HG03159 (cell line): Measurements from ENCODE around the gene DENND1B.

Source experiments
- ATAC-seq: cut with Tn5 transposase; IDR thresholded peaks from one replicate; pipeline ENCODE4 v1.9.1; 2021; ENCODE audit warnings: mild to moderate bottlenecking, moderate library complexity; ENCODE audit not compliant: unreplicated experiment

The DENND1B gene

DNA sequence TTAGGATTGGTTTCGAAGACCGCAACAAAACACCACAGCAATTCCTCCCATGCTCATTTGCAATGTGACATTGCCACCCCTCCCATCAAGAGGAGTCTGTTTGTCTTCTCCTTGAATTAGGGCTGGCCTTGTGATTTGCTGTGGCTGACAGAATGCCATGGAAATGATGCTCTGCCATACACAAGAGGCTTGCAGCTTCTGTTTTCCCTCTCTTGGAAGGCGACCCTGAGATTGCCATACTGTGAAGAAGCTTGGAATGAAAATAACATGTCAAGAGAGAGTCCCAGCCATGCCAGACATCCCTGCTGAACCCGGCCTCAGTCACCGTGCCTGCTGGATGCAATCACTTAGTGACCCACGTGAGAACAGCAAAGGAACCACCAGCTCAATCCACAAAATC lies 294.8 kb downstream of the DENND1B start:
- ATAC-seq: no peak

DNA sequence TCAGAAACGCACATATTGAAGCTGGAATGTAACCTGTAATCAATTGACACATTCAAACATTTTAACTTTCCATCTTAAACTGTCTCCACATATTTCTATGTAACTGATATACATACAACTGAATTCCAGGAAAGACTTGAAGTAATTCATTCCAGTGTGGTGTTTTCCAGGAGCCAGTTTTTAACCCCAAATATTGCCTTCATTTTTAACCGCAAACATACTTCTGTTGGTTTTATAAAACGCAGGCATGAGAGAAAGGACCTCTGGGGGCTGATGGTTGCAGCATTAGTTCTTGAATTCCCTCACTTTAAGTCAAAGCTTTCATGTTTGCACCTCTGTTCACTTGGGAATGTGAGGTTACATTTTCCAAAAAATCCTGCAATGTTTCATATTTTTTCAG lies 303.1 kb downstream of the DENND1B start:
- ATAC-seq: no peak

DNA sequence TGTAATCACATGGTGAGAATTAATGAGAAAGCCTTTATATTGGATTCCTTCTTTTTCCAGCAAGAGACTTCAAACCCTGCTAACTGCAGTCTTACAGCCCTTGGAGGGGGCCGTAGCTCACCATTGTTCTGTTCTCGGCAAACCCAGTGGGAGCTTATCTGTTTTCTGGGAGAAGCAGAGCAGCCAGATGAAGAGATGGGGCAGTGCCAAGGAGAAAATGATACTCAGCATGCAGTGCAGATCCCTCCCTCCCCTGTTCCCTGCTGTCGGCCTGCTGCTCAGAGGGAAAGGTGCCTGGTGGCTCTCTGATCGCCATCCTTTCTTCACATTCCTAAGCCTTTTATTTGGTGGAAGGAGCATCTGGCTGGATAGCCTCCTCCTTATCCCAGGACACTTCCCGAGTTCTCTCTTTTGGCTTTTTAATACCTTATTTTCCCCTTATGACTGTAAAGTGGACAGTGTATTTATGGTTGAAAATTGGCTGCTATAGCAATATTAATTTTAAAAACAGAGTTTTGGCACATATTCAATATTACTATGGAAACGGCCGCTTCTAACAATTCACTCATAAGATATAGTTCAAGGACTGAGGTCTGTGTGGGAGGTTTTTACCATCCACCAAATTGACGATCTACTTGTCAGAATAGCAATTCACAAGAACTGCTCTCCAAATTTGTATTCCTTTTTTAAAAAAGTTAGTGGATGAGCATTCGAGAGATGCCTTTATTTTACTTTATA lies 303.9 kb downstream of the DENND1B start:
- ATAC-seq: no peak

- no peak for ATAC-seq
Observed at GRCh38 chr1:197470330-197470729, 304.9 kb downstream of the DENND1B start.

DNA sequence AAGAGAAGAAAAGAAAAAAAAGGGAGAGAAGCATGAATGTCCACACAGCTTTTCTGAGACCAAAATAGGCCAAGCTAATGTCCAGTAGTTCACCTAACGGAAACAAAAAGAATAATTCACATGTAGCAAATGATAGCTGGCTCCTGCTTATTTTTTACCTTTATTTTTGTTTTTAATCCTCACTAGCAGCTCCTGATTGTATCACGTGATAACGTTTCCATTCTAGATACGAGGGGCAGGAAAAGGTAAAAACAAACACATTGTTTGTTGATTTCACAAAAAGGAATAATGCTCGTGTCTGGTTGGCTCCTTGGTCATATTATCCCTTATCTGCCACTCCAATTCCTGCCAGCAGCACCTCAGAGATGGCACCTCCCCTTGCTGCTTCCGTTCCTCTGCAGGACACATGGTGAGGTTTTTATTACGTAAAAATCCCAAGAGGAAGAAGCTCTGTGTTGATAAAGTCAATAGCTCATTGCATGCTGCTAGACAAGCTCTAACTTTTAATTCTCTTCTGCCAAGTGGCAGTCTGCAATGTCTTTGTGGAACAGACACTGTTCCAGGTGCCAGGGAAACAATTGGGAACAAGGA lies 305.6 kb downstream of the DENND1B start:
- no peak for ATAC-seq

DNA sequence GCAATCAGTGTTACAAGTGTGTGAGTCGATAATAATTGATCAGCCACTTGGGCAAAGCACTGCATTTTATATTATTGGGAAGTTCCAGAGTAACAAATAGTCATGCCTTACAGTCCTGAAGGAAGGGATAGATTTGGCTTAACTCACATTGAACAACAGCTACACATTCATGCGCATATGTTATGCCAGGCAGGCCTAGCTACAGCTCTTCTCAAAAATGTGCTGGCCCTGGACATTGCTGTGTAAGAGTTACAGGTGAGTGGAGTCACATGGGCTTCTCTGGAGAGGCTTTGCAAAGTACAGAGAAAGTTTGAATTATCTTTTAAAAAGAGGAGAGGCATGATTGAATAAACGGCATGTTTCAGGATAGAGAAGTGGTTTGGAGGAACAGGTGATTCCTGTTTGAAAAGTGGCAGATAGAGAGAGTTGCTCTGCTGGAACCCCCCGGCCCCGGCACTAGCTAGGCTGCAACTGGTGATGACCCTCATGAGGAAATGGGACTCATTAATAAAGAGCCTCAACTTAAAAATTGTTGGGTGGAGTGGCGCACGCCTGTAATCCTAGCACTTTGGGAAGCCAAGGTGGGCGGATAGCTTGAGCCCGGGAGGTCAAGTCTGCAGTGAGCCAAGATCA lies 306.6 kb downstream of the DENND1B start:
- no peak for ATAC-seq

- ATAC-seq: no peak
Observed at GRCh38 chr1:197467881-197468280, 307.4 kb downstream of the DENND1B start.

GRCh38 chr1:197466813-197467212 lies 308.5 kb downstream of the DENND1B start:
- no peak for ATAC-seq

DNA sequence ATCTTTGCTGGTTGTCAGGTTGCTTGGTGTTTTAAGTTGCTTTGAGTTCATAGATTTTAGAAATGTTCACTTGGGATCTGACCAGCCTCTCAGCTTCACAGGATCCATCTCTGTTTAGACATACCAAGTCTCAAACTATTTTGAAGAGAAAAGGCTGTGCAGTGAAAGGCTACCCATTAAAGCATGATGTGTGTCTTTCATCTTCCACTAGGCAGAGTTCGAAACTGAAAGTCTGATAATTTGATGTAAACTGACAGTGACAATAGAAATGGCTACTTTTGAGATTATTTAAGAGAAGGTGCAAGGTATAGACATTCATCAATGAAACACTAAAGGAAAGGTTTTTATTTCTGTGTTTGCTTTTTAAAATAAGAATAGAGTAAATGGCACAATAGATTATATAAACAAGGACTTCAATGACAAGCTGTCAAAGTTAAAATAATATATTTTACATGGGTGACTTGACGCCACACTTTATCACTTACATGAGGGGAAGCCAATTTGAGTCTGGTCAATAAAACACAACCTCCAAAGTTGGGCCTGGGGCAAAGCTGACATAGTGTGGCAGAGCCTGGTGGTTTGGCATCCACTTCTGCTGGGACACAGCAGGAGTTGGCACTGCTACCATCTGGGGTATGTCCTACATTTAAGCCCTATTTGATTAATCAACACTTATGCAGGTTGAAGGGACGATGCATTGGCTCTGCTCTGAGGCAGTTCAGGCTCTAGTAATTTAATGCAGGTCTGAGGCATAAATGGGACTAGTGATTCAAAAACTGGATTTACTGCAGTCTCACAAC lies 309.6 kb downstream of the DENND1B start:
- no peak for ATAC-seq

DNA sequence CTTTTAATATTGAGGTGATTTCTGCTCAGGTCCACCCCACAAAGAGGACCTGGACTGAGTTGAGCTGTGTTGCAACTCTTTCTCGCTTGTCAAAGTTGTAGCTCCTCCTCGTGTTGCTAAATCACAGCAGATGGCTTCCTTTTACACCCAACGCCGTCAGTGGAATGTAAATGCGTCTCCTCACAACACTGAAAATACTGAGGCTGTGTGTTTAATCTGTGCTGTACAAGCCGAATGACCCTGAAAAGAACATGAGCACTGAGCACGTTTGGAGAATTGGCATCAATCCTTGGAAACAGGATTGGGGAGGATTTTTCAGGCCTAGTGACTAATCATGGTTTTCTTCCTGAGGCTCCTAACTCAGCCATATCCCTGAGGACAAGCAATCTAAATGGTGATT lies 311.2 kb downstream of the DENND1B start:
- ATAC-seq: no peak

DNA sequence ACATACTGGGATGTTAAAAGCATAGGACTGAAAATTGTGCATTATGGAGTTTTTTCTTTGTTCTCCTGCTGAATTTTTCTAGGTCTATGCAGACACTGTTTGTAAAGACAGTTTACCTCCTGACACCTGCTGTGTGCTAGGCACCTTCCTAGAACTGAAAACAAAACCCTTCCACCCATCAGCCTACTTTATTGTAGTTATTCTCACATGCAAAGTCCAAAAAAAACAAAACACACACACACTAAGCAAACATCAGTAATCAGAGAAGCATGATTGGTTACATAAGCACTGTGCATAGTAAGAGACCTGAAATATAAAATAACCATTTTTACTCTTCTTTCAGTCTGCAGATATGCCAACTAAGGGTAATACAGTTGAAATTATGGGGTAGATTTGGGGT lies 312.1 kb downstream of the DENND1B start:
- ATAC-seq: no peak

GRCh38 chr1:197462539-197462938 lies 312.7 kb downstream of the DENND1B start:
- ATAC-seq: no peak
